Effector CD8-positive, alpha-beta T cell (primary cell): ENCODE measurements around the gene CD200R1.
A peak's percentile ranks its signal among the peaks of the same experiment; 100 is the strongest.

ENCODE experiments used
- DNase-seq: peaks from one replicate; lab custom pipeline; 2025; lab: John Stamatoyannopoulos, UW
- total RNA-seq, 4 experiments: gene quantifications; one replicate each; lab custom pipeline; 2026; lab: John Stamatoyannopoulos, UW

The CD200R1 gene, protein sequence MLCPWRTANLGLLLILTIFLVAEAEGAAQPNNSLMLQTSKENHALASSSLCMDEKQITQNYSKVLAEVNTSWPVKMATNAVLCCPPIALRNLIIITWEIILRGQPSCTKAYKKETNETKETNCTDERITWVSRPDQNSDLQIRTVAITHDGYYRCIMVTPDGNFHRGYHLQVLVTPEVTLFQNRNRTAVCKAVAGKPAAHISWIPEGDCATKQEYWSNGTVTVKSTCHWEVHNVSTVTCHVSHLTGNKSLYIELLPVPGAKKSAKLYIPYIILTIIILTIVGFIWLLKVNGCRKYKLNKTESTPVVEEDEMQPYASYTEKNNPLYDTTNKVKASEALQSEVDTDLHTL
- total RNA-seq: 4.3 to 35.5 (median 14.9) reads per million in 4 experiments

DNA sequence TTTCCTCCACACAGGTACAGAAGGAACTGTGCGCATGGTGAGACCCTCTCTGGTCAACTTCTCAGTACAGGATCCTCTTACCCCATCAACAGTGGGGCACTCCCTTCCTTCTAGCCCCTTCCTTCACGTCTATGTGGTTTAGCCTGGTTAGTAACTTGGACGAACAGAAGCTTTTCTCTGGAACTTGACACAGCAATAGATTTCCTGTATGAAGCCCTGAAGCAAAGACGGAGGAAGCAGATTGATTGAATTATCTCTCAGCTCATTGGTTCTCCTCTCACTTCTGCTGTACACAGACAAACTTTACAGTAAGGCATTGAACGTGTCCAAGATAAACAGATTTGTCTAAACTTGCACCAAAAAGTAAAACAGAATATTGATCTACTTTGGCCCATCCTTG is at the start of gene CD200R1:
Gene CD200R1 (minus strand): TSS at position 210 of the 400 bp plus-strand sequence. CDS start 246 bp downstream, outside the sequence.
- DNase-seq: no peak

DNA sequence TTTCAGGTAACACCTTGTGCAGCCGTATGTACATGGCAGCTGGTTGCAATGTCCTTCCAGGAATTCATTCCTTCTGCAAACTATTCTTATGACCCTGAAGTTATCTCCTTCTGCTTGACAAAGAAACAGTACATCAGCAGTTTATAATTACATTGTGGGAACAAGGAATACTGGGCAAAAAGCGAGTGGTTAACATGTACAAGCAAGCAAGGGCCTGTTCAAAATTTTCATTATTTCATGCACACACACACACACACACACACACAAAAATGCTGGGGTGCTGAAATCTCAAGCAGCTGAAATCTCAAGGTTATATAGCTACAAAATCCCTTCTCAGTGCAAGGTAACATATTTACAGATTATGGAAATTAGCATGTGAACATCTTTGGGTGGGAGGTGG is 46.6 kb upstream of the CD200R1 start:
- DNase-seq: no peak

DNA sequence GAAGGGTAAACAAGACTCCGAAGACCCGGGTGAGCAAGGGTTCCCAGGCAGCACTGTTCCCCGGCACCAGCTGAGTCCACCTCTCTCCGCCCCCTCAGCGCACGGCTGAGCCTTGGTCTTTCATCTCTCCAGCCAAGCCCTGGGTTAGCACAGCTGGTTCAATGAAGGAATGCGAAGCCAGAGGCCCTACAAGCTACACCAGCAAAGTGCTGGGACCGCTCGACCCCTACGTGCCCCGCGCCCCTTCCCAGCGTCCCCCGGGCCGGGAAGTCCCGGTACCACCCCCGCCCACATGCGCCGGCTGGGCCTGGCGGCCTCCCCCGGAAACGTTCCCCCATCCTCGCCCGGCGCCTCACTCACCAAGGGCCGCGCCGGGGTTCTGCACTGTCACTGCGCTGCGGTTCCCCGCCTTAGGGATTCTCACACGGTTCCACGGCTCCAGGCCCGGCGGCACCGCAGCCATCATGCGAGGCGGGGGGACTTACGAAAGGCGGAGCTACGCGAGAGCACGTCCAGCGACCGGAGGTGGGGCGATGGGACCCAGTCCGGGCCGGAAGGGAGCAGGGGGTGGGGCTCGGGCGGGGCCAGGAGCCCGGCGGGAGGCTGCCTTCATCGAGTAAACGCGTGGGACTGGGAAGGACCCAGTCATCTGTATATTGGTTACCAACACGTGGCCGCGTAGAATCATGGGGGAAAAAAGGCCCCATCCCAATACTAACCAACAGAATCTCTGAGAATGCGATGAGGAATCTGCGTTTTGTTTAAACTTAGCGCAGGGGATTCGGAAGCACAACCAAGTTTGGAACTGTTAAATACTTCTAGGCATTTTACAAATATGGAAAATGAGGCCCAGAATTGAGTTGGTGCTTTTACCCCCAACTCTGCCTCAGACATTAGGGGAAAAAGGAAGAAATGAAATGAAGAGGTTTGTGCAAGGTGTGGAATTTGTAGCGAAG is 44.6 kb upstream of the CD200R1 start:
- peak; percentile 69 for DNase-seq

DNA sequence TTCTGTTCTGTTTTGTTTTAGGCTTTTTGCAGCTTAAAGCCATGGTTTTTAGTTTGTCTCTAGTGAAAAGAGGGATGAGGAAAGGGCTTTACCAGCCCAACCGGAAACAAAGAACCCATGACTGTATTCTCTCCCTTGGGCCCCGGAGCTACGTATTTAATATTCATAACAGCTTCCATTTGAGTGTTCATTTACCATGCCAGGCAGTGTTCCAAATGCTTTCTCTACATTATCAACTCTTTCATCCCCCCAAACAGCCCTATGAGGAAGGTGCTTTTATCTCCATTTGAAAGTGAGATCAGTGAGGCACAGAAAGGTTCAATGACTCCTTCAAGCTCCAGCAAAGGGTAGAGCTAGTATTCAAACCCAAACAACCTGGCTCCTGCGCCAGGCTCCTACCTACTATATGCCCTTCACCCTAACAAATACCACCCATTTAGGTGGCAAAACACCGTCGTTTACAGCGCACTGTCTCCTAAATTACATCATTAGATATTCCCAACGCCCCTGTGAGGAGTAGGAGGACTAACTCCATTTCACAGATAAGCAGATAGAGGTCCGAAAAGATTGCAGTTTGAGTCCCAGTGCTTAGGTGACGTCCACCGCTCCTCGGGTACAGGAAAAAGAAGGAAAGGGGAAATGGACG is 43.8 kb upstream of the CD200R1 start:
- no peak for DNase-seq

DNA sequence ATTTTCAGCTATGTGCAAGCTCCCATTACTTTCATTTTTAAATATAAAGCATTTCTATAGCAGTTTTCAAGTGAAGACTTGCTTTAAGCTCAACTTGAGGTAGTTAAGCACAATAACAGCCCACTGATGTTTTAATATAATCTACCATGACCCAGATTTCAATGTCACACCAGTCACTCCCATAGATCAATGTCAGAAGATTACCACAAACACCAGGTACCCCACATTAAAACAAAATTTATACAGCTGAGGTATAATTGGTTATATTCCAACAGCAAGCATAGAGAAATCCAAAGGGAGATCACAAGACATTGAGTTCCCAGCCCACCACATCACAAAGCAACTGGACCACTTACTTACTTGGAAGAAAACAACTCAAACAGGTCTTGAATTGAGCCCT is 38.7 kb upstream of the CD200R1 start:
- no peak for DNase-seq

DNA sequence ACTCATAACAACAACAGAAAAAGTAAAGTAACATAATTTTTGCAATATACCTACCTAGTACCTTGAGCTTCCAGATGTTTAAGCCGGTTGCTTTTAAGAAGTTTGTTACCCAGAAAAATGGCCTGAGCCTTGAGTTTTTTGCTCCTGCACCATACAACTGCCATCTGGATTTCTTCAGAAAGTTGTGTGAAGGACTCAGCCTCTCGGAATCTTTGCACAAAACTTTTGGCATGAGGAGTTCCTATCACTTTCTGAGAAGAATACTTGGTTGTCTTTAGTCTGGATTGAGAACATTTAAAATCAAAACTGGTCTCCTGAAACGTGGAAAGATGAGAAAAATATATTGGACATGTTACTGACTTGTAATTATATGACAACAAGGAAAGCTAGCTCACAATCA is 33.2 kb upstream of the CD200R1 start:
- DNase-seq: no peak

DNA sequence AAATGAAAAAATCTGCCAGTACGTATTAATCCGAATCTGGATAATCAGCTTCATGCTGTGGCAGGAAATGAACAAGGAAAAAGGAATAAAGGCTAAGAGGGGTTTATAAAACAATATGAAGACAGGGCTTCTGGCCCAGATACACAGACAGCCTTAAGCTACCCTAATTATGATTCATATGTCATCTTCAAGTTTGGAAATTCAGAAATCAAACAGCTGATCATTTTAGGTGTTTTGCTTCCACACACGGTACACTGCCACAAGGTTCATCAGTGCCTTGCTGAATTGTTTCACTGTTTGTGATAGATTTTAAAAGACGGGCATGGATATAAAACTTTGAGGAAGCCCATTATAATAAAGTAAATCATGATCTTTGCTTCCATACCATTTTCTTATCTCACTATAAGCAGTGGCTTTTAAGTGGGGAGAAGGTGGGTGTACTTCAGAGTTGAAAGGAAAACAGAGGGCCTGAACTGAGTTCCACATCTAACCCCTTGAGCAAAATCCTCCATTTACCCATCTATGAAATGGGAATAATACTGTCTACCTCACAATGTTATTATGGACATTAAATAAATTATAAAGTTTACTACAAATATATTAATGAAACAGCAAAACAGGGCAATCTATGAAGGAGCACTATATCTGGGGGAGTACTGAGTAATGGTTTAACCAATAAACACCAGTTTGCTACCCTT is 31.6 kb upstream of the CD200R1 start:
- no peak for DNase-seq

DNA sequence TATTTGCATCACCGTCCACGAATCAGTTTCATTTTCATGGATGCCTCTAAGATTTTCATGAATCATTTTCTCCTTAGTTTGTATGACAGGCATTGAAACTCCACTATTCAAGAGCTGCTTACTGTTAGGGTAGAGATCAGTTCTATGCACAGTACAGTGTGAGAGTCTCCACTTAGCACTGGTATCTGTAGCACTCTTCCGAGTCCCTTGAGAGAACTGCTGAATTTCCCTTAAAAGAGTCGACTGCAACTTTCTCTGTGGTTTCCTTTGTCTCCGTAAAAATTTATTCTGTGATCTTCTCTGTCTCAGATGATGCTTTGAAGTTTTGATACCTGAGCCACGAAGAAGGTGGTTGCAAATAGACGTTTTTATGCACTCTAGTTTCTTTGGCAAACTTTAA is 30.7 kb upstream of the CD200R1 start:
- DNase-seq: no peak

DNA sequence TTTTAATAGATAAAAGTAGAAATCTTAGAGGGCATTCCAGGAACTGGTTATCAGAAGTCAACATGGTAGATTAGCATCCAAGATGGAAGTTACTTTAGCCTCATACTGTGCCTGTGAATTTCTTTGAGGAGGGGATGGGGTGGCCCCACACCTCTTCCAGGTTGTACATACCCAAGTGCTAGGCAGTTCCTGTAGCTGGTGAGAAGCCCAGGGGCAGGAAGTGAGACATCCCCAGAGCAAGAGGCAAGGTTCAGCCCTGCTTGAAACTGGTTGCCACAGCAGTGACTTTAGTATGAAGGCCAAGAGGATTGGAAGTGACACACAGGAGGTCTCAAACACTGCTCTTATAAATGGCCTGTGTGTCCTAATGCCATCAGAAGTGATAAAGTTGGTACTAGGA is 27.8 kb upstream of the CD200R1 start:
- DNase-seq: no peak

DNA sequence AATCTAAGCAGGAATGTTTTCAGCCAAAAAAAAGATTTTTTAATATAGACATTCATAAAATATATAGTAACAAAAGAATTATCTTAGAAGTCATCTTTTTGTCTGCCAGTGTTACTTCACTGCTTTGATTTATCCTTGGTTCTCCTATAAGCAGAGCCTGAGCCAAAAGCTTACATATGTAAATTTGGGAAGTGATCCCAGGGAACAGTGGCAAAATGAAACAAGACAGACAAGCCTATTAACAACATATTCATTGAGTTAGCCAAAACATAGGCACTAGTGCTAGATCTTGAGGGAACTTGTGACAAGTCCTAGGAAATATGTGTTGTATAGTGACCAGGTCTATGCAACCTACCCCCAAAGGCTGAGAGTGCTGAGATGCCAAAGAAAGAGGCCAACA is 27.1 kb upstream of the CD200R1 start:
- no peak for DNase-seq

DNA sequence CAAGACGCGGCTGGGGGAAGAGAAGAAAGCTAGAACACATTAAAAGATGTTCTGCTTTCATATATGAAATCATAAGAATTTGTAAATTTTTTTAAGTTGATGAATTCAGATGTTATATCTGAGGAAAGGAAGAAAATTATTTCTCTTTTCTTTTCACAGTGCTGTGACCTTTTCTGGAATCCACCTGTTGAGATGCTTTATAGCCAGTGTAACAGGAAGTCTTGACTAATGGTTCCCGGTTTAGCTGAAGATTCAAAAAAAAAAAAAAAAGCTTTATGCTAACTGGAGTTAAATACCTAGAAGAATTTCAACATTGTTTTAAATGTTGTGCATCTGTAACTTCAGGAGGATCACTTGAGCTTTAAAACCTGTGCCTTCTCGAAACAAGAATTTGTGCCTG is 25.8 kb upstream of the CD200R1 start:
- no peak for DNase-seq

DNA sequence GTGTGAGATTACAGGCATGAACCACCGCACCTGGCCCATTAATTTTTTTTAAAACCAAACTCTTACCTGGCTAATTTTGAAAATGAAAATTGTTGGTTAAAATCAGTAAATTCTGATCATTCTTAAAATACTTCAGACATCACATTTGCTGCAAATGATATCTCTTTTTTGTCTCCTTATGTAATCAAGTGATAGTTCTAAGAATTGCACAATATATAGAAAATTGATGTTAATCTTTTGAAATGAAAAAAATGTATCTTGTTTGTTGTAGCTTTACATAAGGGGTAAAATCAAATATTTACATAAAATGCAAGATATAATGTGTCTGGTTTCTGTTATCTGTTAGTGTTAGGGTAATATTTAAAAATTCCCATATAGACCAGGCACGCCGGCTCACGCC is 20.9 kb upstream of the CD200R1 start:
- no peak for DNase-seq

DNA sequence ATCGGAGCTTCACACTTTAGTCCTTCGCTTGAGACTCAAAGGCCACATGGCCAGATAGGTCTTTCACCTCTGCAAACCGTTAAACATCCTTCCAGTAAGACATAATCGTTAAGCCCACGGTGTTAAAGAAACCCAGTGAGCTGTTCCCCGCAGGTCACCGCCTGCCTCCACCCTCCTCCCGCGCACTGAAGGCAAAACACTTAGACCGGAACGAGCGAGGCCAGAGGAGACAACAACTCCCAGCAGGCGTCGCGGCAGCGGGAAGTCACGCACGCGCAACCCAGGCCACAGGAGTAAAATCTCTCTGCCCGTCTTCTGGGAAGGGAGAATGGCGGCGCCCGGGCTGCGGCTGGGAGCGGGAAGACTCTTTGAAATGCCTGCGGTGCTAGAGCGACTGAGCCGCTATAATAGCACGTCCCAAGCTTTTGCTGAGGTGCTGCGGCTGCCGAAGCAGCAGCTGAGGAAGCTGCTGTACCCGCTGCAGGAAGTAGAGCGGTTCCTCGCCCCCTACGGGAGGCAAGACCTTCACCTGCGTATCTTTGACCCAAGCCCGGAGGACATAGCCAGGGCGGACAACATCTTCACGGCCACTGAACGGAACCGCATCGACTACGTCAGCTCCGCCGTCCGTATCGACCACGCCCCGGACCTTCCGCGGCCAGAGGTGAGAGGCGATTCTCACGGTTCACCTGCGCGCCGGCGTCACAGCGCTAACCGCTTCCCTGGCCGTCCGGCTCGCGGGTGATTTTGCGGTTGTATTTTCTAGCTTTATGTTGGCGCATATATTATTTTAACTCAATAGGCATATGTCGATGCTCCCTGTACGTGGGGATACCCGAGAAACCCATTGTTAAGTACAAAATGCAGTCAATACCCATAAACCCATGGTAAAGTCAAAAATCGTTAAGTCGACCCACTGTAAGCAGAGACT is 16.0 kb upstream of the CD200R1 start, which contains the start of gene GTPBP8:
Gene GTPBP8 (plus strand): TSS at position 313 of the 931 bp plus-strand sequence. CDS start 16 bp downstream, at position 329.
- peak; percentile 70 for DNase-seq

DNA sequence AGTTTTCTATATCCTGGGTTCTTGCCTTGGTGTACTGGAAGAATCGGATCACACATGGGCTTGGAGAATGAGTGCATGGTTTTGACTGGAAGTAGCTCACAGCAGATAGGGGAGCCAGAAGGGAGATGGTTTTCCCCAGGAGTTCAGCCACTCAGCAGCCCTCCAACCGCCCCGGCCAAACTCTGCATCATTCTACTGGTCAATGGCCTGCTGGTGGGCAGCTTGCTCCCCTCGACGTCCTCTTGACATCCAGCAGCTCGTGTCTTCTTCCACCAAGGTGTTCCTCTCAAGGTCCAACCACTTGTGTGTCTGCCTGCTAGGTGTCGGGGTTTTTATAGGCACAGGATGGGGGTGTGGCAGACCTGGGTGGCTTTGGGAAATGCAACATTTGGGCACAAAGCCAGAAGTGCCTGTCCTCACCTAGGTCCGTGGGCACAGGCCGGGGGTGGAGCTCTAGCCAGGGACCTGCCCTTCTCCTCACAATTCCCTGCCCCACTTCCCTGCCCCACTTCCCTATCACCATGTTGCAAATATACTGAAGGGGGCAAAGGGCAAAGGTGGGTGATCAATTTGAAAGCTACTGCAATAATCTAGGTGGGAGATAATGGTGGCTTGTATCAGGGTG is 12.9 kb upstream of the CD200R1 start:
- no peak for DNase-seq

DNA sequence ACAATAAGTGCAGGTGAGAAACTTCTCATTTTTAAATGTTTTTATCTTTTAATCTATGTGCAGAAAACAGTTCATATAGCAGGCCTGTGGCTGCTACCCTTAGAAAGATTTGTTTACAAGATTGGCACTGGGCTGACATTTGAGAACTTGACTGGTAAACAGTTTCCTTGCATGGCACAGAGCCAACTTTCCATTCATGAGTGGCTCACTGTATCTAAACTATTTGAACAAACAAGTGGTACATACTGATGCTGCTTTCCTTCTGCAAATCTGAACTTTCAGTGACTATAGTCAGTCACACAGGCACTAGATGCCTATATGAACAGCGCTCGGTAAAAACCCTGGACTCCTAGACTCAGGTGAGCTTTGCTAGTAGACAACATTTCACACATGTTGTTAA is 9.6 kb upstream of the CD200R1 start:
- DNase-seq: no peak

DNA sequence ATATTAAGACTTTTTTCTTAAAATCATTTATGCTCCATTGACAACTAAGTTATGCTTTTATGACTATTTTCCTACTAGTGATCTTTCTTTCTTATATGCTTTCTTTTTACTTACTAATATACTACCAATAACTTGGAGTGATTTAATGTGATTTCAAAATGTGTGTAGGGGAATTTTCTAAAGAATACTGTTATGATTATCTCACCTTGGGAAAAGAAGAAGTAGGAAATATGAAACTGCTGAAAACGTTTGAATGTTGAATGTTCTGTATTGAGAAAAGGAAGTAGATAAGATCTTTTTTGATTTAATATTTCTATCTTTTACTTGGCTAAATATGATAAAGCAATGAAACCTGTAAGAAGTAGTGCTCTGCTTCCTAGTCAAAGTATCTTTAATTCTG is 7.8 kb upstream of the CD200R1 start:
- DNase-seq: no peak

DNA sequence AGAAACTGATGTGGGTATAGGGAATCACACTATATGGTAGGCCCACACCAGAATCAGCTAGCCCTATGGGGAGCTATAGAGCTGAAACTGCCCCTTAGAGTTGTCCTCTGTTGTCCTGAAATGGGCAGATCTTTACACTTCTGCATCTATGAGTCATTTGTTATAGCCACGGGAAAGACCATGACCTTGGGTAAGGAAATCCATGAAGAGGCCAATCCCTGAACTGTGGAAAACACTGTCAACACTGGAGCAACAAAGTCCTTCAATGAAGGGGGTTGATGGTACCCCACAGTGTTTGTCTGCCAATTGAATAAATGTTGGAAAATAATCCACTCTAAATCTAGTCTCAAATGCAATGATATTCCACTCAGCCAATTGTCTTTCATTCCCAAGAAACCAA is 5.2 kb upstream of the CD200R1 start:
- DNase-seq: no peak

DNA sequence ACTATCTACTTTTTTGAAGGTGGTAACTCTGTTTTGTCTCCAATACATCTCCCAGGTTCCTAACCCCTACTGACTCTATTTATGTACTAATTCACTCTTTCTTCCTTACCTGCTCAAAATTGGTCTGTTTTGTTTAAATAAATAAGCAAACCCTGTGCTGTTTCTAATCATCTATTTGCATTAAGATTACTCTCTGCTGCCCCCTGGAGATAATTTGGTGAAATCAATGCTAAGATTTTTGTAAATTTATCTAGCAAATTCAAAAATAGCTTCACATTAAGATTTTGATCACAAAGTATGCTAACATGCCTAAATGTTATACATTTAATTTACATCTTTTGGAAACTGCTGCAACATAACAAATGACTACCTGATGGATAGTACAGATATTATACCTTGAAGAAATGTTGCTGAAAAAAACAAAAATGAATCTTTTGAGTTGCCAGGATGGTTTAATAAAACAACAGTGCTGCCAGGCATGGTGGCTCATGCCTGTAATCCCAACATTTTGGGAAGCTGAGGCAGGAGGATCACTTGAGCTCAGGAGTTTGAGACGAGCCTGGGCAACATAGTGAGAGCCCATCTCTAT is 4.4 kb upstream of the CD200R1 start:
- DNase-seq: no peak

DNA sequence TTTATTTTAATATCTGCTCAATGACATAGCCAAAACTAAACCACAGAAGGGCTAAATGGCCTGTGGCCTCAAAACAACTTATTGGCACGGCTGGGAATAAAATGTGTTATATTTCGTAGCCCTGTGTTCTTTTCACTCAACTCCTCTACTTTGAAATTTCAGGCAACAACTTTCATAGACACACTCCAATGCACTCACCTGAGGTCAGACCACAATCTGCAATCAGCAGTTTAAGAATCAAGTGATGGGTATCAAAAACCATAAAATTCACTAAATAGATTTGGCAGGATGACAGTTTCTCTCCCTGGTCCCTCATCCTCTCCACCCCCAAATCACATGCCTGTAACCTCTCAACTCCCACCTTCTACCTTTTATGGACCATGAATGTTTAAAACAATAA is 2.0 kb upstream of the CD200R1 start:
- DNase-seq: no peak

DNA sequence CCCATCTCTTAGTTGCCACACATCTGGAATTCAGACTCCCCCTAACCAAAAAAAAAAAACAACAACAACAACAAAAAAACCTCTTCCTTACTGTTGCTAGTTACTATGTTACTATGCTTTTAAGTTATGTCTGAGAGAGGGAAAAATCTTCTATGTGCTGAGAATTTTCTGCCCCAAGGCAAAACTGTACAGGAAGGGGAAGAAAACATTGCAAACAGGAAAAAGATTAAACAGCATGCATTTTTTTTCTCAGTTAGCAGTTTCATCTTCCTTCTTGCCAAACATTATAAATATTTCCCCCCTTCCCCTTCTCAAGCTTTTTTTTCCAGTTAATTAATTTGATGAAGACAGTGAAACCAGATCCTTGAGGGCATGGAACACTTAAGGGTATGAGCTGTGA is 1.1 kb upstream of the CD200R1 start:
- no peak for DNase-seq
